GM12873 (cell line): ENCODE measurements around the gene BEAN1.

Source experiments
- TF ChIP-seq, protein P1 (sequence below): IDR thresholded peaks from 2 replicates; pipeline ENCODE4 v1.5.1; 2012; ENCODE audit warnings: low read depth, mild to moderate bottlenecking, moderate library complexity, low read length, control low read depth; ENCODE audit not compliant: insufficient read depth; ENCODE audit errors: missing control alignments

BEAN1 gene

DNA sequence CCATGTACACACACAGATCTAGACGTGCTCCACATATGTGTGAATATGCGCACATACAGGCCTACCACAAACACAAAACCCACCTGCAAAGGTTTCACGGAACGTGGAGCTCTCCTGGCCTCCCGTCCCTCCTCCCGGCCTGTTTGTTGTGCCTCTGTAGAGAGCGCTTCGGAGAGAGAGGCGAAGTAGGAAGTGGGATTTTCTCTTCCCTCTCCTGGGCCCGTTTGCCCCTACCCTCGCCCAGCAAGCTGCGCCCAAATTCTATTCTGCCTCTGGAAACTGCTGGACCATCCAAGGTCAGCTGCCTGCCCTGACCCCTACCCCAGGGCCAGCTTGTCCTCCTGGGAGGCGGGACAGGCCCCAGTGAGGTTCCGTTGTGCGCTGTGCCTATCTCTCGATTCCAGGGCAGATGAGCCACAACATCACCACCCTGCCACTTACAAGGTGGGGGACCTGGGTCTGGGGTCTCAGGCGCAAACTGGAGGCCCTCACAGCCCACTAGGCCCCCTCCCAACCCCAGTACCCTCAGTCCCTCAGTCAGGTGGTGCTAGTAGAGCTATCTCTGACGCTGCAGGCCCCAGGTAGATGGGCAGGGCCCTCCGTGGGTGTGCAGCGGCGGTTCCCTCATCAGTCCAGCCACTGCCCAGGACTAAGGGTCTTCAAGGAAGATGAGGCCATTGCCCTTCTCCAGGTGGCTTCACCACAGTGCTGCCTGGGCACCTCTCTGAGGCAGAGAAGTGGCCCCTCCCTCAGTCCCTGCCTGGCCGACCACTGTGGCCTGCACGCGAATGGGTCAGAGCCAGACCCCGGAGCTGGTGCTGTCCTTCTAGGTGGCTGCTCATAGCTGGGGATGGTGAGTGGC, 54.2 kb downstream of the BEAN1 start:
- TF ChIP-seq, protein P1, sequence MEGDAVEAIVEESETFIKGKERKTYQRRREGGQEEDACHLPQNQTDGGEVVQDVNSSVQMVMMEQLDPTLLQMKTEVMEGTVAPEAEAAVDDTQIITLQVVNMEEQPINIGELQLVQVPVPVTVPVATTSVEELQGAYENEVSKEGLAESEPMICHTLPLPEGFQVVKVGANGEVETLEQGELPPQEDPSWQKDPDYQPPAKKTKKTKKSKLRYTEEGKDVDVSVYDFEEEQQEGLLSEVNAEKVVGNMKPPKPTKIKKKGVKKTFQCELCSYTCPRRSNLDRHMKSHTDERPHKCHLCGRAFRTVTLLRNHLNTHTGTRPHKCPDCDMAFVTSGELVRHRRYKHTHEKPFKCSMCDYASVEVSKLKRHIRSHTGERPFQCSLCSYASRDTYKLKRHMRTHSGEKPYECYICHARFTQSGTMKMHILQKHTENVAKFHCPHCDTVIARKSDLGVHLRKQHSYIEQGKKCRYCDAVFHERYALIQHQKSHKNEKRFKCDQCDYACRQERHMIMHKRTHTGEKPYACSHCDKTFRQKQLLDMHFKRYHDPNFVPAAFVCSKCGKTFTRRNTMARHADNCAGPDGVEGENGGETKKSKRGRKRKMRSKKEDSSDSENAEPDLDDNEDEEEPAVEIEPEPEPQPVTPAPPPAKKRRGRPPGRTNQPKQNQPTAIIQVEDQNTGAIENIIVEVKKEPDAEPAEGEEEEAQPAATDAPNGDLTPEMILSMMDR = no peak

- TF ChIP-seq, protein P1 = no peak
These were observed 54.9 kb downstream of the BEAN1 start for GRCh38 chr16:66481943-66482390.

GRCh38 chr16:66483689-66484452, 56.8 kb downstream of the BEAN1 start:
- TF ChIP-seq, protein P1 = peak; percentile 99

DNA sequence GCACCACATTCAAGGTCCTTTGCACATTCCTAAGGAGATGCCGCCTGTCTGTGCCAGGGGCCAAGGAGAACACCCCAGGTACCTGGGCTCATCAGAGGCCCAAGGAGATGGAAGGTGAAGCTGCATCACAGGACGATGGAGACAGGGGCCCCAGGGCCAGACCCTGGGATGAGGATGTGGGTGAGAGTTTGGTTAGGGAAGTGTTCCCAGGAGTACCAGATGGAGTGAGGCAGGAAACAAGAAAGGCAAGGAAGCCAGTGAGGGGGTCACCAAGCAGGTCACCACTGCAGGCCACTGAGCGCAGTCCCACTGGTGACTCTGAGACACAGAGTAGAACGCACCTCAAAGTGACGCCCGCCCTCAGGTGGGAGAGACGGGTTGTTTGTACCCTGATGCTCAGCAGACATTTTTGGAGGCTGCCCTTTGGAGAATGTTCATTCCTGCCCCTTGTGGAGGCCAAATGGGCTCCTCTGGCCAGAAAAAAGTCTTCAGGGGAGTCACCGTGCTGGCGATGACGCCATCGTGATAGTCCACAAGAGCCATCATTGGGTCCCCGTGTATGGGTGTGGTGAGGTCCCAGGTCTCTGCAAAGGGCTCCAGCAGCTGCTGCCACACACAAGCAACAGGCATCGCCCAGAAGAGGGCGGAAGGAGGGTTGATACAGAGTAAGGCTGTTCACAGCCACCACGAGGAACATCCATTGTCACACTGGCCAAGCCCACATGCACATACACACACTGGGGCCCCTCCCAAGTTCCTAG, 57.5 kb downstream of the BEAN1 start:
- TF ChIP-seq, protein P1 = peak; percentile 30

DNA sequence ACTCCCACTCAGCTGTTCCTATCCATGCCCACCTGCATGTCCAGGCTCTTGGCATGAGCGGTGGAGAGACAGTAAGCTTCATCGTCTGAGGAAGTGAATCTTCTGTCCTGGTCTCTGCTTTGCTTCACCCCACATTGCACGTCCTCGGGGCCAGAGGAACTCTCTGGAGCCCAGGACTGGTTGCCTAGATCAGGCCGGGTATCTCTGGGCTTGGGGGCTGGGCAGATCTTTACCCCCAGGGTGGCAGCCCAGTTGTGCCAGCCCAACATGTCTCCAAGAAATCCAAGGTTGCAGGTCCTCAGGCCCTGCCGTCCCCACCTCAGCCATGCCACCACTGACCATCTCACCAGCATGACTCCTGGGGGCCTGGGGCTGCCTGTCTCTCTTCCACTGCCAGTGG, 58.3 kb downstream of the BEAN1 start:
- TF ChIP-seq, protein P1 = no peak

GRCh38 chr16:66486199-66486772, 59.2 kb downstream of the BEAN1 start:
- TF ChIP-seq, protein P1 = no peak
